NCI-H2196 (cell line): Measurements from ENCODE around the gene ZNF544.
"Not testable (repeated sequence)": the region's sequence is repeated elsewhere in the genome, so short reads cannot be mapped to it uniquely, and the experiment has no call there.

Experiments used
- DNase-seq: peaks from one replicate; lab custom pipeline; 2025; ENCODE audit not compliant: unreplicated experiment; lab: John Stamatoyannopoulos, UW

The ZNF544 gene

DNA sequence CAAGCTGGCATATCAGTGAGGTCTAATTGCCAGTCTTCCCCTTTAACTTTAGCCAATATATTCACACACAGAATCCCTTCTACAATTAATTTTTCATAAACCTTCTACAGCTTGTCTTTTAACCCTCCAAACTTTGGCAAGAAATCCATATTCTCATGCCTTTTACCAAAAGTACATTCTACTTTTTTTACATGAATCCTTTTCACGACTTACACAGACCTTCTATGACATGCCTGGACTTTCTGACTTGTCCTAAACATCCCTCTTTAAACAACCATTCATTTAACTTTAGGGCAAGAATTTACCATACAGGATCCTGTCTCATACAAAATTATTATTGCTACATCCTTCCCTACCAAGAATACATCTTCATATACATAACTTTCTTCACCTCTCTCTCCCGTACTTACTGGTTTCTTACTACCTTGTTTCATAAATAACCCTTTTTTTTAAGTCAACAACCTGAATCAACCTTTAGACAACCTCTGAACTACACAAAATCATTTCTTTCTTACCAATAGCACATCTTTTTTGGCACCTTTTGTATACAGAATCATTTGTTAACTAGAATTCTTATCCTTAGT, 23.5 kb downstream of the ZNF544 start:
- no peak for DNase-seq

DNA sequence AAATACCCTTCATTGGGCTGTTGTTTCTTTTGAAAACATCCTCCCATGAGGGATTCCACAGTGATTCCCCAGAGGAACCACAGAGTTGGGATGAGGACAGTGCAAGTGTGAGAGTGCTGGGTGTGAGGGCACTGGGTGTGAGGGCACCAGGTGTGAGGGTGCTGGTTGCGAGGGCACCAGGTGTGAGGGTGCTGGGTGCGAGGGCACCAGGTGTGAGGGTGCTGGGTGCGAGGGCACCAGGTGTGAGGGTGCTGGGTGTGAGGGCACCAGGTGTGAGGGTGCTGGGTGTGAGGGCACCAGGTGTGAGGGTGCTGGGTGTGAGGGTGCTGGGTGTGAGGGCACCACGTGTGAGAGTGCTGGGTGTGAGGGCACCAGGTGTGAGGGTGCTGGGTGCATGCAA, 29.5 kb downstream of the ZNF544 start:
- DNase-seq, result not testable (repeated sequence)

DNA sequence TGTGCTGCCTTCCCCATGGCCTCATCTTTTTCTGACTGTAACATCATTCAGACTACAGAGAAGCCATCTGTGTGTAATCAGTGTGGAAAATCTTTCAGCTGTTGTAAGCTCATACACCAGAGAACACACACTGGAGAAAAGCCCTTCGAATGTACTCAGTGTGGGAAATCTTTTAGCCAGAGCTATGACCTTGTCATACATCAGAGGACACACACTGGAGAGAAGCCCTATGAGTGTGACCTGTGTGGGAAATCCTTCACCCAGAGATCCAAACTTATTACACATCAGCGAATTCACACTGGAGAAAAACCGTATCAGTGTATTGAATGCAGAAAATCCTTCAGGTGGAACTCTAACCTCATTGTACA, 32.9 kb downstream of the ZNF544 start:
- DNase-seq, result no peak

DNA sequence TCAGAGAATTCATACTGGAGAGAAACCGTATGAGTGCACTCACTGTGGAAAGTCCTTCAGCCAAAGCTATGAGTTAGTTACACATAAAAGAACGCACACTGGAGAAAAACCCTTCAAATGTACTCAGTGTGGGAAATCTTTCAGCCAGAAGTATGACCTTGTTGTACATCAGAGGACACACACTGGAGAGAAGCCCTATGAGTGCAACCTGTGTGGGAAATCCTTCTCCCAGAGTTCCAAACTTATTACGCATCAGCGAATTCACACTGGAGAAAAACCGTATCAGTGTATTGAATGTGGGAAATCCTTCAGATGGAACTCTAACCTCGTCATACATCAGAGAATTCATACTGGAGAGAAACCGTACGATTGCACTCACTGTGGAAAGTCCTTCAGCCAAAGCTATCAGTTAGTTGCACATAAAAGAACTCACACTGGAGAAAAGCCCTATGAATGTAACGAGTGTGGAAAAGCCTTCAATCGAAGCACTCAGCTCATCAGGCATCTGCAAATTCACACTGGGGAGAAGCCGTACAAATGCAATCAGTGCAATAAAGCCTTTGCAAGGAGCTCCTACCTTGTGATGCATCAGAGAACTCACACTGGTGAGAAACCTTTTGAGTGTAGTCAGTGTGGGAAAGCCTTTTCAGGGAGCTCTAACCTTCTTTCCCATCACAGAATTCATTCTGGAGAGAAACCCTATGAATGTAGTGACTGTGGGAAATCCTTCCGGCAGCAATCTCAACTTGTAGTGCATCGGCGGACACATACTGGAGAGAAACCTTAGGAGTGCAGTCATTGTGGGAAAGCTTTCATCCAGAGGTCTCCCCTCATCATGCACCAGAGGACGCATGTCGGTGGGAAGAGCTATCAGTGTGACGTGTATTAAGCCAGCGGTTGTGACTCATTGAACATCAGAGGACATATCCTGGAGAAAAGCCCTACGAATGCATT, 33.5 kb downstream of the ZNF544 start:
- DNase-seq, result no peak

DNA sequence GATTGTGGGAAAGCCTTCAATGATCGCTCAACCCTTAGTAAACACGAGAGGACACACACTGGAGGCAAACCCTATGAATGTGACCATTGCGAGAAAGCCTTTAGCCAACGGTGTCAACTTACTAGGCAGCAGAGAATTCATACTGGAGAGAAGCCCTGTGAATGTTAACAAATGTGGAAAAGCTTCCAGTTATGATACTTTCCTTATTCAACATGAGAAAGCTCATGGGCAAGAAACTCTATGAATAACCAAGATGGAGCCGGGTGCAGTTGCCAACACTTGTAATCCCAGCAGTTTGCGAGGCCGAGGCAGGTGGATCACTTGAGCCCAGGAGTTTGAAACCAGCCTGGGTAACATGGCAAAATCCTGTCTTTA, 34.2 kb downstream of the ZNF544 start:
- DNase-seq, result no peak

DNA sequence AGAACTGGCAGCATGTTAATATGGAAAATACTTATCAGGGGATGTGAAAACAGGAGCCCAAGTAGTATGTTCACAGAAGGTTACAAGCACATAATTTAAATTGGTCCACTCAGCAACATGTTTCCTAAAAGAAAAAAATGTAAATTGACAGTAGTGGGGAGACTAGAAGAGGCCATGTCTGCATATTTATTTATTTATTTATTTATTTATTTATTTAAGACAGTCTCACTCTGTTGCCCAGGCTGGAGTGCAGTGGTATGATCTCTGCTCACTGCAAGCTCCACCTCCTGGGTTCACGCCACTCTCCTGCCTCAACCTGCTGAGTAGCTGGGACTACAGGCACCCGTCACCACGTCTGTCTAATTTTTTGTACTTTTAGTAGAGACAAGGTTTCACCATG, 36.4 kb downstream of the ZNF544 start:
- no peak for DNase-seq

DNA sequence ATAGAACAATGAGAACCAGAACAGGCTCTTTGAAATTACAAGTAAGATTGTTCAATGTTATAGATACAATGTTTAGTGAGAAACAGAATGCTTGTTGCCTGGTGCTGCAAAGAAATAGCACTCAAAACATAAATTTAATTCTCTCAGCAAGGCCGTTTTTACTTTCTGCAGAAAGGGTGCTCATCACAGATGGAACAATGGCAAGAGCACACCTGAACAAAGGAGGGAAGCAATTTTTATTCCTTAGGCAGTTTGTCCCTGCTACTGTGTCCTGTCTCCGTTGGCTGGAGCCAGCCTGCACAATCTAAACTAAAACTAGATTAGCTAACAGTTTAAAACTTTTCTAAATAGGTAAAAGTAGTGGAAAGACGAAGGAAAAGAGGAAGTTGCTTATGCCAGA, 39.6 kb downstream of the ZNF544 start:
- no peak for DNase-seq

DNA sequence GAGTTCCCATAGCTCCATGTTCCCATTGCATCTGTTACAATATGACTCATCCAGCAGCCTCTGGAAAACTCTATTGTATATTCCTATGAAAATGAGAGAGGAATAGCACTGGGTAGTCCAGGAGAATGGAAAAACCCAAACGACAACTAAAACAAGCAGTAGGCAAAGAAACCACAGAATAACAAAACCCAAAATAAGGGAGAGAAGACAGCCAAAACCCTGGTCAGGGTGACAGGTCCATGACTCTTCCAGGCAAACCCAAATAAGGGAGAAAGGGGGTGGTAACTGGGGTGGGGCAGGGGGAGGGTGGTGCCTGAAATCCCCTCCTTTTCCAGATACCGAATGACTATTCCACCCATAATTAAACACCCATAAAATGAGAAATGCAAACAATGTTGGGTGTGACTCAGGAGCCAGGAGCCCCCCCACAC, 46.1 kb downstream of the ZNF544 start:
- no peak for DNase-seq

DNA sequence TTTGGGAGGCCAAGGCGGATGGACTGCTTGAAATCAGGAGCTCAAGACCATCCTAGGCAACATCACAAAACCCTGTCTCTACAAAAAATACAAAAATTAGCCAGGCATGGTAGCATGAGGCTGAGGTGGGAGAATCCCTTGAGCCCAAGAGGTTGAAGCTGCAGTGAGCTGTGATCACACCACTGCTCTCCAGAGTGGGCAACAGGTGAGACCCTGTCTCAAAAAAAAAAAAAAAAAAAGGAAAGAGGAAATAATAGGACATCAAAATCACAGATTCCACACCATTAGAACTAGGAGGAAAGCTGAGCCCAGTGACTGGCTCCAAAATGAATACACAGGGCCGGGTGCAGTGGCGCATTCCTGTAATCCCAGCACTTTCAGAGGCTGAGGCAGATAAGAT, 46.9 kb downstream of the ZNF544 start:
- DNase-seq, result no peak

DNA sequence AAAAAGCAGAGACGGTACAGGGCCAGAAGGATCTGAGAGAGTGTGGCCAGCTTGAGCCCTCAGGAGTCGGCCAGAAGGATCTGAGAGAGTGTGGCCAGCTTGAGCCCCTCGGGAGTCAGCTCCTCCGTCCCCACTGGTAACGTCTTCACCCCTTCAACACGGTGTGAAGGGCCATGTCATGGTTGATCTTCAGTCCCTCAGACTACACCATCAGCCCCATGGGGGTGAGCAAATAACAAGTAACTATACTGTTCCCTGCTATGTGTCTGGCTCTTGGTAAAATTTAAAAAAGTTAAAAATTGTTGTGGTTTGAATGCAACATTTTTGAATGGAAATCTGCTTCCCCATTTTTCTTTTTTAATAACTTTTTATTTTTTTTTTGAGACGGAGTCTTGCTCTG, 48.5 kb downstream of the ZNF544 start:
- DNase-seq, result no peak

DNA sequence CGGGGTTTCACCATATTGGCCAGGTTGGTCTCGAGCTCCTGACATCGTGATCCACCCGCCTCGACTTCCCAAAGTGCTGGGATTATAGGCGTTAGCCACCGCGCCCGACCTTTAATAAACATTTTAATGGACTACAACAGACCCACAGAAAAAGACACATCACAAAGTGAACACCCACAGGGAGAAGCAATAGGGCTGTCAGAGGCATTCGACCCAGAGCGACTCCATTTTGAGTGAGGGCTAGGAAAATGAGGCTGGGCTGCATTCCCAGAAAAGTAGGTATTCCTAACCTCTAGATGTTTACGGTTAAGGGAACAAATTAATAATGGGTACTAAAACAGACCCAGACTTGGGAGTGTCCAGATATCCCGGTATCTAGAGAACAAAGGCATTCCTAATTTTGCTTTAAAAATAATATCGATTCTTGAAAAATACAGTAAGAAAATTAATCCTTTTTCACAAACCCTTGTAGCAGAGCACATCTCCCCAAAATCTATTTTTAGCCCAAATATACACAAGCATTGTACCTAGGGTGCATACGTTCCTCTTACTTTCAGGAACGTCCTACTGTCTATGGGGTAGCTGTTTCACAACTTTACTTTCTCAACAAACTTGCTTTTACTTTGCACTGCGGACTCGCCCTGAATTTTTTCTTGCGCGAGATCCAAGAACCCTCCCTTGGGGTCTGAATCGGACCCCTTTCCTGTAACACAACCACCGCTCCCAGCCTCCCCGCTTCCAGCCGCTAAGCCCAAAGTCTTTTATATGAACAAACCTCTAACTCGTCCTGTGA, 49.2 kb downstream of the ZNF544 start:
- no peak for DNase-seq

DNA sequence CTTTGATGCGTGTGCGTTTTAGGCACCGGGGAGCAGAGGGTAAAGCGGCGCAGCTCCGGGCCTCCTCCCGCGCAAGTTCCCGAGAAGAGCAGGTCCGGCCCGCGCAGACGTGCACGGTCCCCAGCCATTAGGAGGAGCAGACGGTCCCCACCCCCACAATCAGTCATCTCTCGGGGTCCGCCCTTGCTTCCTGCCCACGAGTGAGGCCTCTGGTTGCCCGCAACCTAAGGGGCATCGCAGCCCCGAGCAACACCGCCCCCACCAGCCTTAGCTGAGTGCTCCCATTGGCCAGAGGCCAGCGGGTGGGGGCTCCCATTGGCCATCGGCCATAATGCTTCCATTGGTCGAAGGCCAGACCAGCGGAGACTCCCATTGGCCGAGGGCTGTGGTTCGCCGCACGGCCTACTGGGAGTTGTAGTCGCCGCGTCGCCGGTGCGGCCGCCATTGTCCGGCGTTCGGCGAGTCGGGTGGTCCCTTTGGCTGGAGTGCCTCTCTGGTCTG, 49.9 kb downstream of the ZNF544 start, which contains the start of gene ZNF8:
Gene ZNF8 (plus strand): TSS at position 415 of the 501 bp plus-strand sequence. CDS start 127 bp downstream, outside the sequence.
- DNase-seq, result peak; percentile 98

DNA sequence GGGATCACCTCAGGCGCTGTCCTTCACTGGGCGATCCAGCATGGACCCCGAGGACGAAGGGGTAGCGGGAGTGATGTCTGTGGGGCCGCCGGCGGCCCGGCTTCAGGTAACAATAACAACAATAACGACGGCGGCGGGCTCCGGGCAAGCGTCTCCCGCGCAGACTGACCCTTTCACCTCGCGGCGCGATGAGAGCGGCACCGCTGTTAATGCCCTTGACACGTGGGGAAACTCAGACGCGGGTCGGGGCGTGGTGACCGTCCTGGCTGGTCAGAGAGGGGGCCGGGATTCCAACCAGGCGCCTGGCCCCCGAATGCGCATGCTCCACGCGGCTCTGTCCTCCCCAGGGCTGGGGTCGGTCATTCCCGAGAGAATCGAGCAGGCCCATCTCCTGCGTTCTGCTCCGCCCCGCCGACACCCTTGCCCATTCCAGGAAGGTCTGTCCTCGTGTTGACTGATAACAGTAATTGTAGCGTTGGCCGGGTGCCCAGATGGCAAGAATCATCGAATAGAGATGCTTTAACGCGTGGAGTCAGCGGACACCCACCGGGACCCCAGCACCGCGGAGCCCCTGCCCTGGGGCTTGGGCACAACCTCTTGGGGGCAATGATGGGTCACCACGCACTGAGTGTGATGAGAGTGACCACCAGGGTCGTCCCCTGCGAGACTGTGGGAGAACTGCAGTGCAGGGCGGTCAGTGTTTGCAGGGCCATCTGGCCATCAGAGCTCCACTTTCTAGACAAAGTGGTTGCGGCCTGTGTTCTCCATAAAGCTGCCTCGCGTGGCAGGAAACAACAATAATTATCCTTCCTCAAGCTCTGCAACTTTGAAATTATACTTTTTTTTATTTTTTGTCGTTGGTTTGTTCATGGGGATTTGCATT, 50.6 kb downstream of the ZNF544 start:
- DNase-seq, result peak; percentile 68

DNA sequence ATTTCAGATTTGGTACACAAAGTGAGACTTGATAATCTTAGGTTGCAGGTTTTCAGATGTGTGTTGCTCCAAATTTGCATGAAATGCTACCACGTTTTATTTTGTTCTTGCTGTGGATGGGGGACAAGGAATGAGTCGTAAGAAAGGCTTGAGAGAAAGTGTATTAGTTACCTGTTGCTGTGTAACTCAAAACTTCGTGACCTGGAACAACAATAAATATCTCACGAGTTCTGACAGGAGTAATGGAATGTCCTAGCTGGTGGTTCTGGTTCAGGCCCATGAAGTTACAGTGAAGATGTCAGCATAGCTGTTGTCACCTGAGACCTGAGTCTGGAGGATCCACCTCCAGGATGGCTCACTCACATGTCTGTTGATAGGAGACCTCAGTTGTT, 51.2 kb downstream of the ZNF544 start:
- no peak for DNase-seq

DNA sequence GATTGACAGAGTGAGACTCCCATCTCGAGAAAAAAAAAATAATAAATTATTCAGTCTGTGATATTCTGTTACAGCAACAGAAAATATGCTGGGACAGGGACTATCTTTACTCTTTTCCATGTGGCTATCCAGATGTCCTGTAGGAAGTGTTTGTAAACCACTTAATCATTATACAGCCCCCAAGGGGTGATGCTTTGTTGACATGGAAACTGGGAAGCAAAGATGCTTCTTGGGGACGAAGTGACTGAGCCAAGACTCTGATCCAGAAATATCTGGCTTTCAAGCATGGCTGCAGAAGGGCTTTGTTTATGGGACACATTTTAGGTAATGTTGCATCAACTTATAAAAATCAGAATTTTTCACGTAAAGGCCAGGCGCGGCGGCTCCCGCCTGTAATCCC, 55.5 kb downstream of the ZNF544 start:
- no peak for DNase-seq

DNA sequence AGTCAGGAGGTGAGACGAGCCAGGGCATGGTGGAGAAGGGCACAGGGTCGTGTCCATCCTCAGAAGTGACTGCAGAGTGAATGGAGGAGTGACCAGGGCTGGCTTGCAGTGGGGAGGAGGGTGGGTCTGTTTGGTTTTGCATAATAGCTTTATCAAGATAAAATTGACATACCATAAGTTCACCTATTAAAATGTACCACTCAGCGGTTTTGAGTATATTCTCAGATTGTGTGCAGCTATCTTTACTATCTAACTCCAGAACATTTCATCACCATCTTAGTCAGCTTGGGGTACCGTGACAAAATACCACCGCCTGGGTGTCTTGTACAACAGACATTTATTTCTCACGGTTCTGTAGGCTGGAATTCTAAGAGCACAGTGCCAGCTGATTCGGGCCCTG, 63.2 kb downstream of the ZNF544 start:
- DNase-seq, result no peak

DNA sequence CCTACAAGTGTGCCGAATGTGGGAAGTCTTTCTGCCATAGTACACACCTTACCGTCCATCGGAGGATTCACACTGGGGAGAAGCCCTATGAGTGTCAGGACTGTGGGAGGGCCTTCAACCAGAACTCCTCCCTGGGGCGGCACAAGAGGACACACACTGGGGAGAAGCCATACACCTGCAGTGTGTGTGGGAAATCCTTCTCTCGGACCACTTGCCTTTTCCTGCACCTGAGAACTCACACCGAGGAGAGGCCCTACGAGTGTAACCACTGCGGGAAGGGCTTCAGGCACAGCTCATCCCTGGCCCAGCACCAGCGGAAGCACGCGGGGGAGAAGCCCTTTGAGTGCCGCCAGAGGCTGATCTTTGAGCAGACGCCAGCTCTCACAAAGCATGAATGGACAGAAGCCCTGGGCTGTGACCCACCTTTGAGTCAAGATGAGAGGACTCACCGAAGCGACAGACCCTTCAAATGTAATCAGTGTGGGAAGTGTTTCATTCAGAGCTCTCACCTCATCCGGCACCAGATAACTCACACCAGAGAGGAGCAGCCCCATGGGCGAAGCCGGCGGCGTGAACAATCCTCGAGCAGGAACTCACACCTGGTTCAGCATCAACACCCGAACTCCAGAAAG, 66.1 kb downstream of the ZNF544 start:
- no peak for DNase-seq

DNA sequence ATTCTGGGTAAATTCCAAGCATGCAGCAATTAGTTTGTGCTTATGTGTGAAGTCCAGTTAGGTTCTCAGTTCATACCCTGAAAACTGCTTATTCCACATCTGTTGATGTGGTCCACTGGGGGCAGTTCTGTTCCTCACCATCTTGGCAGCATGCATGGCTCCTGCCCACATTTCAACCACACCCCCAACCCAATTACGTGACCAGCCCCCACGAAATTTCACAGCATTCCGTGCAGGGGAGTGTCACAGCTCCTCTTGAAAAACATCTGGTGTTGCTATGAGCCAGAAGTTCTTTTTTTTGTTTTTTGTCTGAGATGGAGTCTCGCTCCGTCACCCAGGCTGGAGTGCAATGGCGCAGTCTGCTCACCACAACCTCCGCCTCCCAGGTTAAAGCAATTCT, 67.4 kb downstream of the ZNF544 start:
- DNase-seq, result no peak

DNA sequence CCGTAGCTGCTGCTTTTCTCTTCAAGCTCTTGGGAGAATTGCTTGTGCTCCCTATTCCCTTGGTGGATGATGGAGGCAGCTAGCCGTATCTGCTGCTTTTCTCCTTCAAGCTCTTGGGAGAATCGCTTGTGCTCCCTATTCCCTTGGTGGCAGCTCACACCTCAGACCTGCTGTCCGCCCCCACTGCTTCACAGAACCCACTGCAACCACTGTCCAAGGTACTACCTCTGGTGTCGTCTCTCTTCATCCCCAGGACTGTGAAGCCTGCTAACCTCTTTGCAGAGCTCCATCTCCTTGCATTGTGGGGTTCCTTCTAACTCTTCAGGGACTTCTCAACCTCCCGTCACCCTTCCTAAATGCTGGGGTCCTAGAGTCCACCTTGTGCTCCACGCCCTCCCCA, 71.9 kb downstream of the ZNF544 start:
- no peak for DNase-seq

DNA sequence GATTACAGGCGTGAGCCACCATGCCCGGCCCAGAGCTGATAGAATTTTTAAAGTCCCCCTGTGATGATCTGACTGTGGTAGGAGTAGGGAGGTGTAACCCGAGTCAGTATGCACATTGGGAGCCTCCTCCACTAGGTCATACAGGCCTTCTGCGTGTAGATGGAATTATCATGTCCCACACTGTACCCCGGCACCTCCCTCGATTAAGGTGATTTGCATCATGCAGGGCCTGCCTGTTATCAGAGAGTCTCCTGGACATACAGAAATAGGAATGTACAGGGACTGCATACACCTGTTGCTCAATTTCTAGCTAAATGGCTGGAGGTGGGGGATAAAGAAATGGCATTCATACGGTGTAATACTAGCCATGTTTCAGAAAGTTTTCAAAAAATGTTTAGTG, 75.5 kb downstream of the ZNF544 start:
- no peak for DNase-seq
